ENCODE results near the gene RHEX. TPM values are rescaled to one million over a fixed set of nuclear protein-coding genes. Genes with fewer than 3 reads are reported as not detected.

Gene RHEX
- polyA plus RNA-seq, 3 donors: not detected

- Histone ChIP-seq H3K79me2 (ENCODE audit: insufficient read depth, low read length) (no peaks in the 10 kb centered on the region), H4K20me1 (ENCODE audit: insufficient read depth, low read length) (no peaks in the 10 kb centered on the region), H3K4me3 (replicated peaks in 1 of 3; ENCODE audit: low read depth in 2 of 3, low read length in 3 of 3) (no peak overlapping the region), H3K27ac (ENCODE audit: low read depth in 1 of 2, low read length in 2 of 2) (no peak overlapping the region), H3K36me3 (replicated peaks in 1 of 2; ENCODE audit: control insufficient read depth in 1 of 2, insufficient read depth in 2 of 2, low read length in 2 of 2) (no peaks in the 10 kb centered on the region), H3K9ac (ENCODE audit: insufficient read depth, low read length, poor library complexity, severe bottlenecking) (peak overlapping the region; percentile 18), H2AFZ (ENCODE audit: insufficient read depth, low read depth, low read length, poor library complexity, severe bottlenecking) (no peak overlapping the region), H3K9me3 (replicated peaks in 1 of 2; ENCODE audit: control insufficient read depth in 1 of 2, insufficient read depth in 1 of 2, low read length in 2 of 2) (no peaks in the 10 kb centered on the region), H3K27me3 (ENCODE audit: control insufficient read depth in 2 of 2, insufficient read depth in 2 of 2, low read length in 2 of 2) (no peaks in the 10 kb centered on the region), H3K4me2 (replicated peaks; ENCODE audit: extremely low read depth, low read length, poor library complexity, severe bottlenecking) (peak overlapping the region; percentile 59), H3K4me1 (ENCODE audit: control insufficient read depth in 1 of 2, insufficient read depth in 2 of 2, low read length in 2 of 2) (peaks cover 29 to 37% of the 10 kb centered on the region in 2 donors)
- H3K4me1 Mint-ChIP-seq: peaks cover 39% of the 10 kb centered on the region
- peak overlapping the region in 1 of 2 donors; percentile 68 for H3K4me3 Mint-ChIP-seq
- peaks cover 0 to 3% (median 0%) of the 10 kb centered on the region in 3 donors for H3K27me3 Mint-ChIP-seq (ENCODE audit: low read depth in 3 of 3)
- H3K9me3 Mint-ChIP-seq: peaks cover 0 to 2% (median 0%) of the 10 kb centered on the region in 7 donors
- 0% methylated on average over 1 of the region's 1 CpG for WGBS (ENCODE audit: insufficient coverage)
- peak overlapping the region in 3 of 7 donors; percentile 2 to 61 (median 20) for H3K27ac Mint-ChIP-seq
- TF ChIP-seq CTCF (IDR thresholded peaks at IDR 0.05): no peak
- H3K36me3 Mint-ChIP-seq: no peaks in the 10 kb centered on the region
- no peak for DNase-seq
- intact Hi-C loops (cut with micrococcal nuclease): no loop called here
Measured at GRCh38 chr1:206068314-206068713, 15.3 kb downstream of the RHEX start.

DNA sequence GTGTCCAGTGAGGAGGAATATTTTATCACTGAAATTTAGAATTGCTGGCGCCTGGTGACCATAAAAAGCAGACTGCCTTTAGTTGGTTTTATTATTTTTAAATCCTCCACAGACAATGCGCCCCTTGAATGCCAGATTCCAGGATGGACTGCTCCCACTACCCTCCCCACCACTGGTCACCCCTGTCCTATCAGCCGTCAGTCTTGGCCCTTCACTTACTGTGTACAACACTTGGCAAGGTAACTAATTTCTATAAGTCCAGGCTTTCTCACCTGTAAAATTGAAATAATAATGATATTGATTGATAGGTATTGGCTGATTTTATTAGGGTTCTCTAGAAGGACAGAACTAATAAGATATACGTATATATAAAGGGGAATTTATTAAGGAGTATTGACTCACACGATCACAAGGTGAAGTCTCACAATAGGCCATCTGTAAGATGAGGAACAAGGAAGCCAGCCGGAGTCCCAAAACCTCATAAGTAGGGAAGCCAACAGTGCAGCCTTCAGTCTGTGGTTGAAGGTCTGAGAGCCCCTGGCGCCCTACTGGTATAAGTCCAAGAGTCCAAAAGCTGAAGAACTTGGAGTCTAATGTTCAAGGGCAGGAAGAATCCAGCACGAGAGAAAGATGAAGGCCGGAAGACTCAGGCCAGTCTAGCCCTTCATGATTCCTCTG, 17.8 kb downstream of the RHEX start:
- Histone ChIP-seq H3K27ac (ENCODE audit: low read depth in 1 of 2, low read length in 2 of 2) (no peak overlapping the region), H3K4me3 (replicated peaks in 1 of 3; ENCODE audit: low read depth in 2 of 3, low read length in 3 of 3) (no peak overlapping the region), H2AFZ (ENCODE audit: insufficient read depth, low read depth, low read length, poor library complexity, severe bottlenecking) (no peak overlapping the region), H3K9me3 (replicated peaks in 1 of 2; ENCODE audit: control insufficient read depth in 1 of 2, insufficient read depth in 1 of 2, low read length in 2 of 2) (no peaks in the 10 kb centered on the region), H3K9ac (ENCODE audit: insufficient read depth, low read length, poor library complexity, severe bottlenecking) (no peak overlapping the region), H3K27me3 (ENCODE audit: control insufficient read depth in 2 of 2, insufficient read depth in 2 of 2, low read length in 2 of 2) (no peaks in the 10 kb centered on the region), H3K79me2 (ENCODE audit: insufficient read depth, low read length) (no peaks in the 10 kb centered on the region), H3K4me1 (ENCODE audit: control insufficient read depth in 1 of 2, insufficient read depth in 2 of 2, low read length in 2 of 2) (peaks cover 37 to 43% of the 10 kb centered on the region in 2 donors), H4K20me1 (ENCODE audit: insufficient read depth, low read length) (no peaks in the 10 kb centered on the region), H3K36me3 (replicated peaks in 1 of 2; ENCODE audit: control insufficient read depth in 1 of 2, insufficient read depth in 2 of 2, low read length in 2 of 2) (no peaks in the 10 kb centered on the region), H3K4me2 (replicated peaks; ENCODE audit: extremely low read depth, low read length, poor library complexity, severe bottlenecking) (no peak overlapping the region)
- Mint-ChIP-seq H3K27me3 (ENCODE audit: low read depth in 3 of 3) (peaks cover 0 to 3% (median 0%) of the 10 kb centered on the region in 3 donors), H3K9me3 (no peaks in the 10 kb centered on the region), H3K27ac (peak overlapping the region in 1 of 7 donors; percentile 18), H3K36me3 (no peaks in the 10 kb centered on the region), H3K4me1 (peaks cover 46% of the 10 kb centered on the region), H3K4me3 (no peak overlapping the region)
- 44% methylated on average over 4 of the region's 9 CpGs for WGBS (ENCODE audit: insufficient coverage)
- no peak for TF ChIP-seq CTCF (IDR thresholded peaks at IDR 0.05)
- peak in 1 of 3 donors; percentile 48 for DNase-seq
- intact Hi-C loops (cut with micrococcal nuclease): no loop called here
